ENCODE results near the gene ACBD6.
"Not testable (repeated sequence)": the region's sequence is repeated elsewhere in the genome, so short reads cannot be mapped to it uniquely, and the experiment has no call there.

ACBD6 gene, protein sequence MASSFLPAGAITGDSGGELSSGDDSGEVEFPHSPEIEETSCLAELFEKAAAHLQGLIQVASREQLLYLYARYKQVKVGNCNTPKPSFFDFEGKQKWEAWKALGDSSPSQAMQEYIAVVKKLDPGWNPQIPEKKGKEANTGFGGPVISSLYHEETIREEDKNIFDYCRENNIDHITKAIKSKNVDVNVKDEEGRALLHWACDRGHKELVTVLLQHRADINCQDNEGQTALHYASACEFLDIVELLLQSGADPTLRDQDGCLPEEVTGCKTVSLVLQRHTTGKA

DNA sequence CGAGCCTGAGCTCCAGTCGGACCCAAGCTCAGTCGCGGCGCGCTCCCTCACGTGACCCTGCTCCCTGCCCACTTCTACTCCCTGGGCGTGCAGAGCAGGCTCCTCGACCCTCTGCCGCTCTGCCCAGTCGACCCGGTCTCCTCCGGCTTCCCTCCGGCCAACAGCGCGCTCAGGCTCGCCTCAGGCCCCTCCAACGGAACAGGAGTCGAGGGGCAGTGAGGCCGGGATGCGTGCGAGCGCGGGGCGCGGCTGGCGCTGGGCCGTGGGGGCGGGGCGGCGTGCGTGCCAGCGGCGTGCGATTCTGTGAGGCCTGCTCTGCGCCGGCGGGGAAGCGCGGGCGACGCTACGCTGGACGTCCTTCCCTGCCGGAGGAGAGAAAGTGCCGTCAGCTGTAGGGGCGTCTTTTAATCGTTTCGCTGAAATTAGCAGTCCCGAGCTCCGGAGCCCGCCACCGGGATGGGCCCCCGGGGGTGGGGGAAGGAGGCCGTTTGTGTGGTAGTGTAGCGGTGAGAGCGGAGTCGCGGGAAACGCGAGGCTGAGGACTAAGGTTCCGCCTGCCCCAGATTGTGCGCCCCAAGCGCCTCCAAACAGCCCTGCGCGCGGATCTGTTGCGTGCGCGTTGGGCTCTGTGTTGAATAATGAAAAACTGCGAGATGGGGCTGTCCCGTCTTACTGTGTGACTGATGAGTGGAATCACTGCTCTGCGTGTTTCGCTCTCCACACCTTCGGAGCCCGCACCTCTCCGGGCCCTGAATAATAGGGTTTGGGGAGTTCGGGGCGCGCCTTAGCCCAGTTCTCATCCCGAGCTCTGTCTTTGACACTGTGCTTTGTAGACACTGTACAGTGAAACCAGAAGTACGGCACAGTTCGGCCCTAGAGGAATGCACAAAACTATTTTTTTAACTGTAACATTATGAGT is at the start of gene ACBD6:
Gene ACBD6 (minus strand): TSS at position 217 of the 919 bp plus-strand sequence. CDS start 311 bp downstream, outside the sequence.
- DNase-seq, result peak; percentile 91

DNA sequence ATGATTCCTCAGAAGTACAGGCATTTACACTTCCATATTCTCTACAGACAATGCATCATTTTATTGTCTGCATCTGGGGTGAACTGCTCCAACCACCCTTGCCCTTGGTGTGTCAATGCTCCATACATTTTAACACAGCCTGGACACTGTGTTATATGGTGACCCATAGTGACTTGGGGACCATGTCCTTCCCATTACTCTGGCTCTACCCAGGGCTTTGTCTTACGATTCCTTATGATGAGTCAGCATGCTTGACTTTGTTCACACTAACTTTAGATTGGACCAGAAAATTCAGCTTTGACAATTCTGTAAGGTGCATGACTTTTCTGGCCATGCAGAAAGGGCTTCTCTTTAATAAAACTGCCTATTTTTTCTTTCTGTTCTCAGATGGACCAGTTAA is 49.6 kb upstream of the ACBD6 start:
- DNase-seq, result no peak

DNA sequence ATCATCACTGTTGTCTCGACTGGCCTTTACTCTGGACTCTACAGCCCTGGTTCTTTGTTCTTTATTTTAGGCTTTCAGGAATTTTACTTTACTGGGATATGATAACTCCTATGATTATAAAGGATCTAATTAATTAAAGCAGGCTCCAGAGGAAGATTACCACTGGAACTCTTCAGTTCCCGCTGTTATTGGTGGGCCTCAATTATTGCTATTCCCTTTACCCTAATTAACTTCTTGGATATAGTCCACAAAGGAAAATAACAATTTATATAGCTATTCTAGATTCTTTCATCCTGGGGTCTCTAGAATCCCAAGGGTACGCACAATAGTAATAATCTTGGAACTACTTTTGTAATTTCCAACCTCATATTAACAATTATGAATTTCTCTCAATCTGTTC is 47.9 kb upstream of the ACBD6 start:
- DNase-seq, result no peak

DNA sequence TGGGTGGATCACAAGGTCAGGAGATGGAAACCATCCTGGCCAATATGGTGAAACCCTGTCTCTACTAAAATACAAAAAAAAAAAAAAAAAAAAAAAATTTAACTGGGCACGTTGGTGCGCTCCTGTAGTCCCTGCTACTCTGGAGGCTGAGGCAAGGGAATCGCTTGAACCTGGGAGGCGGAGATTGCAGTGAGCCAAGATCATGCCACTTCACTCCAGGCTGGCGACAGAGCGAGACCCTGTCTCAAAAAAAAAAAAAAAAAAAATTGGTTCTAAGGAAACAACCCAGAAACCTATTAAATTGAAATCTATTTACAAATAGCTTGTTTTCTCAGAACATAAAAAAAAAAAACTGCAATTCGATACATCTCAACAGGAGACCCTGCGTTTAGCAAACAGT is 47.4 kb upstream of the ACBD6 start:
- not testable (repeated sequence) for DNase-seq

DNA sequence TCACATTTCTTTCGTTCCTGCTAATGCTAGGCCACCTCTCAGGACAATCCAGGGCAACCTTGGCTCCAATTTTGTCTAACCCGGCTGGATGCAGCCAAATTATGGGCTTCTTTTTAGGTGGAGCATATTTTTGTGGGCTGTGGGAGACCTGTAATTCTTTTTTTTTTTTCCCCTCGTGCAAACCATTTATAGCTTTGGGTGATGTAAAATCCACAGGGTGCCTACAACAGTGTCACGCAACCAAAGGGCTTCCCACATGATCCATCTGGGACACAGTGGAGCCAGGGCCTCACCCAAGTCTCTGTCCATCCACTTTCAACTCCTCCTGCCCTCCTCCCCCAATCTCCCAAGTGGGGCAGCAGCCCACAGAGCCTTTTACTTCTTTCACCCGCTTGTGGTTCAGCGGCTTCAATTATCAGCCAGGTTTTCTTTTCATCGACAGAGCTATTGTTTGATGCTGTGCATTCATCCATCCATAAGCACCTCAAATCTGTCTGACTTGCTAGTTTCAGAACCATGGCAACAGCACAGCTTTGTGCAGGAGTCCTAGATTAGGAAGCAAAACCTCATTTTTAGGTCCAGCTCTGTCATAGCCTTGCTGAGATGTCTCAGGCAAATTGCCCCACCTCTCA is 46.4 kb upstream of the ACBD6 start:
- no peak for DNase-seq

DNA sequence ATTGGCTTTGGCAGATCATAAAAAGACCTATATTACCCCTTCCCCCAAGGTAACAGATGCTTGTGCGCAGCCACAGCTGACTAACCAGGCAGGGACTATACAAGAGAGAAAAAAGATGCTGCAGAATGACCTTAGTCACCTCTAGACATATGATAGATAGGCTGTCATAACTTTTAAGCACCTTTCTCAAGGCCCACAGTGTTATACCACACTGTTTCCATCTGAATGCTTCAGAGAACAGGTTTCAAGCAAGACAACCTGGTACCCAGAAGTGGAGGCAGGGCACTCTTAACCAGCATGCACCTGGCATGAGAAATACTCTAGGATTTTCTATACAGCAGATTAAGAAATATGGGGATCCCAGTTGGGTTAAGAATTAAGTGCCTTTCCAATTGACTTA is 43.6 kb upstream of the ACBD6 start:
- no peak for DNase-seq

DNA sequence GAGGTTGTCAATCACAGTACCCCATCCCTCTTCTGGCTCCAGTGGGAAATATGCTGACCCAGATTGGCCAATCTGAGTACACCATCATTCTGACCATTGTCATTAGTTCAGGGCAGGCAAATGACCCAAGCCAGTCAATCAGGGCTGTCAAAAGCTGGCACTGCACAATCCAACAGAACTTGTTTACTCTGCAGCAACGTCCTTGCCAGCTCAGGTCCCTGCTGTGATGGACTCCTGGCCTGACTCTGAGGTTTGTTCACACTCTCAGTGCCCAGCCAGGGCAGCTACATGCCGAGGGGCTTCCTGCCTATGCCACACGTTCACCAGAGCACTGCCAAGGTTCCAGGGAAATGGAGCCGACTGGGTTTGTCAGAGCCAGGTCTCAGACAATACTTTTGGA is 41.7 kb upstream of the ACBD6 start:
- DNase-seq, result no peak

DNA sequence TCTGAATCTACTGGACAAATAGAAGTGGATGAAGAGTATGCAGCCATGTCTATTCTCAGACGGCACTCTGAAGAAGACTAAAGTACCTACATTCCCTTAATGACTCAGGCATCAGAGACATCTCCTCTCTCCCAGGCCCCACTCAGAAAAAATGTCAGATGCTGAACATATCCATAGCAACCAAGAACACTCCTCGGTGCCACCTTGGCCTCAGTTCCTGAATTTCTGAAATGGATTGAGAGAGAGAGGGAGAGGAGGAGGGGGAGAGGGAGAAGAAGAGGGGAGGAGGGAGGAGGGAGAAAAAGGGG is 40.4 kb upstream of the ACBD6 start:
- DNase-seq, result no peak

DNA sequence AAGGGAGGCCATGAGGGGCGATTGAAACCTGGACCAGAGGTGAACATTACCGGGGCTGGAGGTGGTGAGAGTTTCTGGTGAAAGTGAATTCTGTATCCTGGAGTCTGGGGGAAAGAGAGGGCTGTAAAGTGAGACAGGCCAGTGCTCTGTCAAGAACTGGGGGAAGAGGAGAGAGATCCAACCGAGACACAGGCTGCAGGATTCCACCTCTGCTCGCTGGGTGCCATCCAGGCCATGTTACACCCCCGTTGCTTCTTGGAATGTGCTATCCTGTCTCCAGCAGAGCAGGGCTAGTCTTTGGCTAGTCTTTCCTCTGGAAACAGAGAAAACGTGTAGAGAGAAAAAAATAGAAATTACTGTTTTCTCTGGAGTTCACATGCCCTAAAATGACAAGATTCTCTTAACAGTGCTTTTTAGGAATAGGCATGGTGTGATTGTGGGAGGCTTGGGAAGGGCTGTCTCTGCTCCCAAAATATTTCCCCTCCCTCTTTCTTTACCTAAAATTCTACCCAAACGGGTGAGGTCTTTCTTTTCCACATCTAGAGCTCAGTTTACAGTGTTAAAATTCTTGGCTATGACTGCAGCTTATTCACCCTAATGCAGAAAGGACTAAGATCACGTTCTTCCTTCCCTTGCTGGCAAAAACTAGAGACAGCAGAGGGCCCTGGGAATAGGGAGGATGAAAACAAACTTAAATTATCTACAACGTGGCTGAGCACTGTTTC is 39.9 kb upstream of the ACBD6 start:
- DNase-seq, result no peak

DNA sequence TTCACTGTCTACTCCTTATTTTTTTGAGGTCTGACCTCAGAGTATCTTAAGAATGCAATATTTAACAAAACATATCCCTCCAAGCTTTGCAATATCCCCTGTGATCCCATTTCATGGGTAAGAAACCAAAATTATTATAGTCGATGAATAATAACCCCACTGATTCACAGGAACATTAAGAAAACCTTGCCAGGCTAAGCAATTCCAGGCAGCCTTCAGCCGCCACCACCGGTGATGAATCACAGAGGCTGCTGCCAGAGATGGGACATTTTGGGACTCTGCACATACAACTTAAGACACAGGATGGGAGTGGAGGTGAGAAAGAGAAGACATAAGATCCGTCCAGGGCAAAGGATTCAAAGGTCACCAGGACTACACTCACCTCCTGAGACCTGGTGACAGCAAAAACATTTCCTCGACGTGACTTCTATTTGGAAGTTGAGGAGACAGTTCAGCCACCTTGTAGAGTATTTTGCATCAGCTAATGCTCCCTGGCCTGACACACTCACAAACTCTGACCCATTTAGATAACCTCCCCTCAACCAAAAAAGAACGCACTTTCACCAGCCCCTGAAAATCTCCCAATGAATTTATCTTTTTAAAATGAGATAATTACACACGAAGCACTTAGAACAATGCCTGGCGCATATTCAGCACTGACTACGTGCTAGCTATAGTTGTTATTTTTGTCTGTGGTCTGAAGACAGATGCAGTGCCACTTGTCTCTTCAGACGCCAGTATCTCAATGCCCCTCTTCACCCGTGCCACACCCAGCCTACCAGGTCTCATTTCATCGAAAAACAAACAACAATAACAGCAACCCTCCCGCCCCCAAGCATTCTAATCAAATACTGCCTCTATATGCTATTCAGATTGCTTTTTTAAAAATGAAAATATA is 38.6 kb upstream of the ACBD6 start:
- DNase-seq, result no peak

DNA sequence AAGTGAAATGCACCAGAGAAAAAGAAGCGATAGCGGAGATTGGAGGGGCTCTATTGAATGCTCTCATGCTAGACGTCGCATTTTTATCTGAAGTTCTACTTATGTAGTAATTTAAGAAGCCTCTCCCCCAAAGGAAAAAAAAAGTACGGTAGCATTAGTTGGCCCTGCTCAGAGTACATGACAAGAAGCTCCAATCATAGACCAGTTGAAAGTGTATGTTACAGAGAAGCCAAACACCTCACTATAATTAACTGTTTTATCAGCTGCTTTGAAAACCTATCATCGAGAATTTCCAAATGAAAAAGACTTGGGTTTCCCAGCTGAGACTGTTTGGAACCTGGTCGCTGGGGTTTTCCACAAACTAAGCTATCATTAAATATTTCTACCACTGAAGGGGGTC is 36.8 kb upstream of the ACBD6 start:
- DNase-seq, result no peak

DNA sequence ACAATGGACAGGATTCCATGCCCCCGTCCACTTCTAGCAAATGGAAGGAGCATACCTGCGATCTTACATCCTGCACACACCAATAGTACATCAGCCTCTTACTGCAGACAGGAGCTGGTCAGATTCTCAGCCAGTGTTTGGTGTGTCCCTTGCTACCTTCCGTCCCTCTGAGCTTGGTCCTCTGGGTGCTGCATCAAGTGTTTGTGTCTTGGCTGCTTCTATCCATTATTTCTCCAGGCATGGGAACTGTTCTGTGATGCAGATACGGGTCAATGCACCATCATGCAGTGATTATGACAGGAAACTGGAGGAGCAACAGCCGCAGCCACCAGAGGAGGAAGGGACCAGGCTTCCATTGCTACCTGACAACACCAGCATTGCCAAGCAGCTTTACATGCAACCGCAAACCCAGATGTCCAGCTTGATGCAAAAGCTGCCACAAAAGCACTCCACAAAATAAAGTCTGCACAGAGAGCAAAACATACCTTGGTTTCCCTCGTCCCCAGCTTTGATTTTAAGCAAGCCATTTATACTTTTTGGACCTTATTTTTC is 34.5 kb upstream of the ACBD6 start:
- no peak for DNase-seq

DNA sequence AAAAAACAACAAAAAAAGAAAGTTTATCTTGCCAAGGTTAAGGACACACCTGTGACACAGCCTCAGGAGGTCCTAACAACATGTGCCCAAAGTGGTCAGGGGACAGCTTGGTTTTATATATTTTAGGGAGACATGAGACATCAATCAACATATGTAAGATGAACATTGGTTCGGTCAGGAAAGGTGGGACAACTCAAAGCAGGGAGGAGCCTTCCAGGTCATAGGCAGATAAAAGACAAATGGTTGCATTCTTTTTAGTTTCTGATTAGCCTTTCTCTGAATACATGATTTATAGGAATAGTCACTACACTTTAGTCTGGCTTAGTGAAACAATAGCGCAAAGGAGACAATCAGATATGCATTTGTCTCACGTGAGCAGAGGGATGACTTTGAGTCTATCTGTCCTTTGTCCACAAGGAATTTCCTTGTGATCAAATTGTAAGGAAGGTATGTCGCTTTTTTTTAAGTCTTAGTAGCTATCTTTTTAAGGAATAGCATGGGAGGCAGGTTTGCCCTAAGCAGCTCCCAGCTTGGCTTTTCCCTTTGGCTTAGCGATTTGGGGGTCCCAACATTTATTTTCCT is 33.1 kb upstream of the ACBD6 start:
- no peak for DNase-seq

DNA sequence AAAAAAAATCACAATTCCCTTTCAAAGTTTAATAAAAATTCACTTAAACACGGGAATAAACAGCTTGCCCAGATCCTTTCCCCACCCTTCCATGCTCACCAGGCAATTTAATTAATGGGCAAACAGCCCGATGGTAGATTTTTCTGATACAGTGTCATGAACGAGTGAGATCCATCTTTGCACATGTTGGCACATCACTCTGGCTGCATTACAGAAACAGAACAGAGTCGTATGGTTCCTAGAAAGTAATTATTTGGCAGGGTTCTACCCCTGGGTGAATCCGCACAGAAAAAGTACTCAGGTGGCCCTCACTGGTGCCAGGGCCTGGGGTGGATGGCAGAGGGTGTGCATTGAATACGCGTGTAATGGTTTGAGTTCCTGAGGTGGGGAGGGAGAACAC is 31.8 kb upstream of the ACBD6 start:
- no peak for DNase-seq

DNA sequence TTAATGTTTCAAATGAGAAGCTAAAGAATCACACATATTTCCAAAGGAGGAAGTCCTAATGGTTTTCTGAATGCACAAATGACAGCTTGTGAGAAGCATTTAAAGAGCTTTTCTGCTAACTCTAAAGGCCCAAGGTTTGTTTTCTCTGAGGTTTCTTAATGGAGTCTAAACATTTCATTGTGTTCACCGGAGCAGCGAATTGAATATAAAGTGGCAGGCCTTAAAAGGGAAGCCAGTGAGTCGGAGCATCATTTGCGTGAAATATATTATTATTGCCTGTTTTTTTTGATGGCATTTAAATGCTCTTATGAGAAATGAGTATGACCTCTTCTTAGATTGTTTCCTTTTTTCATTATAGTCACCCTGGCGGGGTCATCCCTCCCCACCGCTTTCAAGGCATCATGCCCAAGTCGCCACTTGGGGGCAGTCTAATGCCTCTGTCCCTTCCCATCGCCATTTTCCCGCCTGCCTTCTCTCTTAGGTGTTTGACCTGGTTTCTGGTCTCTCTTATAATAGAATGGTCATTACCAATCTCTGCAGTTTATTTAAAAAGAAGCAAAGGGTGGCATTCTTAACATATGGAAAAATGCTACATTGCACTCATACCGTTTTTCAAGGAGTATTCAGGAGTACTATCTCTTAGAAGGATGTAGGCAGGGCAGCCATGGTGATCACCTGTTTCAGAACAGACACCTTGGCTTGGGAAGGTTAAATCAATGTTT is 31.1 kb upstream of the ACBD6 start:
- DNase-seq, result peak; percentile 67

DNA sequence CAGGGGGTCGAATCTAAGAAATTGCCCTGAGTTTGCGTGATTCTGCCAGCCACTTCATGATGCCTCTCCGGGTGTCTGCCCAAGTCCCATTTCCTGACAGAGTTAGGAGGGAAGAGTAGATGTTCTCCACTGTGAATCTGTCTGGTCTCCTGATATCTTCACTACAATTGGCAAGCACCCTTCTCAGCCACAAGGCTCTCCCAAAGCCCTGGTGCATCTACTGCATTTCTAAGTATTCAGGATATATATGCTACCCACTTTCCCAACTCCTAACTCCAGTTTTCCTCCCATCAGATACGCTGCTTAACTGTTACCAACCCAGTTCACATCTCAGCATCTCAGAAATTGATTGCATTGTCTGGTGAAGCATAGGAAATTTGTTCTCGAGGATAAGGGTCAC is 30.5 kb upstream of the ACBD6 start:
- no peak for DNase-seq

DNA sequence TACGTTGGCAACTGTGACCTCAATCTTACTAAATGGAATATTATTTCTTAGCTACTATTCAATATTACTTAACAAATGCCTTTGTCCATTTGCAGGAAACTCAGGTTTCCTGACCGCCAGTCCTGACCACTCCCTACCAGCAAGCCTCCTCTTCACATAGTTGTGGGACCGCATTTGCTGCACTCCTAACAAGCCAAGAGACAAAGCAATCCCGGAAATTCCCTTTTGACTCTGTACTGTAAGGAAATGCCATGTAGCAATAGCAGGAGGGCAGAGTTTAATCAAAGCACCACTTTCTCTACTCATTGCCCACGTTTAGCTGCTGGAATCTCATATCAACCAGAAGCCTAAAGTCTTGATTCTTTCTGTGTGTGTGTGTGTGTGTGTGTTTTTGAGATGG is 28.1 kb upstream of the ACBD6 start:
- no peak for DNase-seq

DNA sequence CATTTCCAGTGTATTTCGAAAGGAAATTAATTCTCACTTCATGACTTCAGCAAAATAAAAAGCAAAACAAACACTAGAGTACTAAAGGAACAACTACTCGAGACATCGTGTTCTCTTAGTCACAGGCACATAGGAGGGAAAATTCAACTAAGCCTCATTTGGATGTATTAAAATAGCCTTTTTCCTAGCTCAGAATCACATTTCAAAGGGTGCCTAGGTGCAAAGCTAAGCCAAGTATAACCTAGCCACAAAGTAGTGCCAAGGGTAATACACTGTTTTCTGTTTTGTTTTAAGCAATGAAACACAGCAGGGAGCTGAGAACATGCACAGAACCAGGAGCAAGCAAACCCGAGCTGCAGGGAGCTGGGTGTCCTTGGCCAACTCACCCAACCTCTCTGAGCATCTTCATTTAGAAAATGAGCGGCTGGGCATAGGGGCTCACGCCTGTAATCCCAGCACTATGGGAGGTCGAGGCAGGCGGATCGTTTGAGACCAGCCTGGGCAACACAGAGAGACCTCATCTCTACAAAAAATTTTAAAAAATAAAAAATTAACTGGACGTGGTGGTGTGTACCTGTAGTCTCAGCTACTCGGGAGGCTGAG is 26.6 kb upstream of the ACBD6 start:
- no peak for DNase-seq

DNA sequence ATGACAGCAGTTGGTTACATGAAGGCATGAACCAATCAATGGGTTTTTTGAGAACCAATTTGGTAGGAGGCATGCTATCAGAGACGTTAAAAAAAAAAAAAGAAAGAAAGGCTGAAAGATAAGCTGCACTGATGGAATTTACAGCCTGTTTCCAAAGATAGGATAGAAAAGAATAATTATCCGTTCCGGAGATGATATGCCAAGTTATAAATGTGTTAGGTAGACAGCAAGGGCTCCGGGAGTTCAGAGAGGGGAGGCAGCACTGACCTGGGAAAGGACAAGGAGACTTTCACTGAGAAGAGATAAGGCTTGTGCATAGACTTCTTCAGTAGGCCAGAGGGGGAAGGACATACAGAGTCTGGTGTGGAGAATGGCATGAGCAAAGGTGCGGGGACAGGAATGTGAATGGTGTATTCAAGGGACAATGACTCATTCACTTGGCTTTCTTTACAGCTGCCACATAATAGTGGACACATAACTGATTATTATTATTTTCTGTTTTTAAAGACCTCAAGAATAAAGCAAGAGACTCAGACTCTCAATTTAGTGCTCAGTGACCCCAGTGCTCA is 24.8 kb upstream of the ACBD6 start:
- no peak for DNase-seq

DNA sequence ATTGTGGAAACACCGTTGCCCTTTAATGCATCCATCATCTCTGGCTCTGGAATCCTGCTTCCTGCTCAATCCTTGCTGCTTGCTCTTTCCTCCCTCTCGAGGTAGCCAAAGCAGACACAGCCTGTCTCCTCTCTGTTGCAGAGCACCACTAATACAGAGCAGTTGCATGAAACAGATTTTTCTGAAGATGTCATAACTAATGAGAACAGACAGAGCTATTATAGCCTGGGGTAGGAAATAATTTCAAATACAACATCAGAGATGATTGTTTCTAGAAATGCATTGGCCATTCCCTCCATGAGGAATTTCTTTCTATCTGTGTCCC is 23.3 kb upstream of the ACBD6 start:
- no peak for DNase-seq
